ENCODE results near the gene FBN2.
"Not testable (repeated sequence)": the region's sequence is repeated elsewhere in the genome, so short reads cannot be mapped to it uniquely, and the experiment has no call there.

The FBN2 gene

GRCh38 chr5:128522336-128522735 lies 15.7 kb downstream of the FBN2 start:
- no peak for TF ChIP-seq CTCF (IDR thresholded peaks at IDR 0.05; ENCODE audit: control insufficient read depth, extremely low read depth, insufficient read depth)
- no peak overlapping the region for H3K4me3 ChIP-seq (ENCODE audit: low read depth, low read length)
- no peak for DNase-seq (ENCODE audit: low read depth)

- no peak for TF ChIP-seq CTCF (IDR thresholded peaks at IDR 0.05; ENCODE audit: control insufficient read depth, extremely low read depth, insufficient read depth)
- no peak overlapping the region for H3K4me3 ChIP-seq (ENCODE audit: low read depth, low read length)
Measured at GRCh38 chr5:128519827-128520226, 18.2 kb downstream of the FBN2 start.

GRCh38 chr5:128516978-128517377 lies 21.1 kb downstream of the FBN2 start:
- H3K4me3 ChIP-seq (ENCODE audit: low read depth, low read length): no peak overlapping the region
- TF ChIP-seq CTCF (IDR thresholded peaks at IDR 0.05; ENCODE audit: control insufficient read depth, extremely low read depth, insufficient read depth): no peak
- no peak for DNase-seq (ENCODE audit: low read depth)

More at GRCh38 chr5:128519827-128520226, 18.2 kb downstream of the FBN2 start:
- no peak for DNase-seq (ENCODE audit: low read depth)

- H3K4me3 ChIP-seq (ENCODE audit: low read depth, low read length): no peak overlapping the region
- TF ChIP-seq CTCF (IDR thresholded peaks at IDR 0.05; ENCODE audit: control insufficient read depth, extremely low read depth, insufficient read depth): no peak
- no peak for DNase-seq (ENCODE audit: low read depth)
Measured at GRCh38 chr5:128513806-128514205, 24.2 kb downstream of the FBN2 start.

GRCh38 chr5:128512894-128513293 lies 25.2 kb downstream of the FBN2 start:
- no peak for TF ChIP-seq CTCF (IDR thresholded peaks at IDR 0.05; ENCODE audit: control insufficient read depth, extremely low read depth, insufficient read depth)

GRCh38 chr5:128506643-128507042 lies 31.4 kb downstream of the FBN2 start:
- DNase-seq (ENCODE audit: low read depth): no peak
- no peak for TF ChIP-seq CTCF (IDR thresholded peaks at IDR 0.05; ENCODE audit: control insufficient read depth, extremely low read depth, insufficient read depth)
- no peak overlapping the region for H3K4me3 ChIP-seq (ENCODE audit: low read depth, low read length)

More at GRCh38 chr5:128512894-128513293, 25.2 kb downstream of the FBN2 start:
- no peak for DNase-seq (ENCODE audit: low read depth)
- no peak overlapping the region for H3K4me3 ChIP-seq (ENCODE audit: low read depth, low read length)

- H3K4me3 ChIP-seq (ENCODE audit: low read depth, low read length): not testable (repeated sequence)
Measured at GRCh38 chr5:128503727-128504126, 34.3 kb downstream of the FBN2 start.

More at GRCh38 chr5:128503727-128504126, 34.3 kb downstream of the FBN2 start:
- not testable (repeated sequence) for DNase-seq (ENCODE audit: low read depth)
